Prostate gland (tissue), 2 donors: ENCODE results near the gene NEDD4L.

Experiments
- POLR2A ChIP-seq: fragments of 450-650 bp; IDR thresholded peaks from one replicate; pipeline ENCODE4 v1.6.1; 2016; ENCODE audit warnings: antibody characterized with exemption, mild to moderate bottlenecking
- POLR2AphosphoS5 ChIP-seq: sonication (generic); formaldehyde crosslinking; IDR thresholded peaks from one replicate; pipeline ENCODE4 v1.6.1; 2017; ENCODE audit warnings: antibody characterized with exemption
- TF ChIP-seq, protein P1 (sequence below), 4 experiments: fragments of 200-600 bp in 2 of 4; fragments of 450-650 bp in 2 of 4; sonication (generic) in 2 of 4; IDR thresholded peaks; 1 replicate in 3 of 4; 2 replicates in 1 of 4; pipeline ENCODE4 v1.5.1; 2016 to 2019; ENCODE audit warnings: antibody characterized with exemption in 4 of 4, mild to moderate bottlenecking in 2 of 4, moderate library complexity in 2 of 4

- TF ChIP-seq POLR2A (no peak), POLR2AphosphoS5 (no peak)
- TF ChIP-seq, protein P1, sequence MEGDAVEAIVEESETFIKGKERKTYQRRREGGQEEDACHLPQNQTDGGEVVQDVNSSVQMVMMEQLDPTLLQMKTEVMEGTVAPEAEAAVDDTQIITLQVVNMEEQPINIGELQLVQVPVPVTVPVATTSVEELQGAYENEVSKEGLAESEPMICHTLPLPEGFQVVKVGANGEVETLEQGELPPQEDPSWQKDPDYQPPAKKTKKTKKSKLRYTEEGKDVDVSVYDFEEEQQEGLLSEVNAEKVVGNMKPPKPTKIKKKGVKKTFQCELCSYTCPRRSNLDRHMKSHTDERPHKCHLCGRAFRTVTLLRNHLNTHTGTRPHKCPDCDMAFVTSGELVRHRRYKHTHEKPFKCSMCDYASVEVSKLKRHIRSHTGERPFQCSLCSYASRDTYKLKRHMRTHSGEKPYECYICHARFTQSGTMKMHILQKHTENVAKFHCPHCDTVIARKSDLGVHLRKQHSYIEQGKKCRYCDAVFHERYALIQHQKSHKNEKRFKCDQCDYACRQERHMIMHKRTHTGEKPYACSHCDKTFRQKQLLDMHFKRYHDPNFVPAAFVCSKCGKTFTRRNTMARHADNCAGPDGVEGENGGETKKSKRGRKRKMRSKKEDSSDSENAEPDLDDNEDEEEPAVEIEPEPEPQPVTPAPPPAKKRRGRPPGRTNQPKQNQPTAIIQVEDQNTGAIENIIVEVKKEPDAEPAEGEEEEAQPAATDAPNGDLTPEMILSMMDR (IDR thresholded peaks at IDR 0.05) = no peak
Observed at GRCh38 chr18:58017267-58017666, 26.8 kb upstream of the NEDD4L start.
